ENCODE results near the gene LATS2.

DNA sequence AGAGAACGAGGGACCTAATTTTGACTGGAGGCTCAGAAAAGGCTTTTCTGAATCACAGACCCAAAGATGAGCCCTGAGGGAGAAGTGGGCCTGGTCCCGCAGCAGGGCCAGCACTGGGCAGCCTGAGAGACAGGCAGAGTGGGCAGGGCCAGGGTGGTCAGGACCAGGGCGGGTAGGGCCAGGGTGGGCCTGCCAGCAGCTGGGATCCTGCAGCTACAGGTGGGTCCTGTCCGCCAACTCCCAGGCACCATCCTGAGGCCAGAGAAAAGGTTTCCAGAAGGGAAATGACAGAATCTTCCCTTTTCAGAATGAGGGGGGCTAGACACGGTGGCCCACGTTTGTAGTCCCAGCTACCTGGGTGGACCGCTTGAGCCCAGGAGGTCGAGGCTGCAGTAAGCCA, 23.7 kb downstream of the LATS2 start:
- TF ChIP-seq POLR2AphosphoS5 (IDR thresholded peaks at IDR 0.05) (no peak), POLR2A (IDR thresholded peaks at IDR 0.05) (no peak)
- TF ChIP-seq, protein P1, sequence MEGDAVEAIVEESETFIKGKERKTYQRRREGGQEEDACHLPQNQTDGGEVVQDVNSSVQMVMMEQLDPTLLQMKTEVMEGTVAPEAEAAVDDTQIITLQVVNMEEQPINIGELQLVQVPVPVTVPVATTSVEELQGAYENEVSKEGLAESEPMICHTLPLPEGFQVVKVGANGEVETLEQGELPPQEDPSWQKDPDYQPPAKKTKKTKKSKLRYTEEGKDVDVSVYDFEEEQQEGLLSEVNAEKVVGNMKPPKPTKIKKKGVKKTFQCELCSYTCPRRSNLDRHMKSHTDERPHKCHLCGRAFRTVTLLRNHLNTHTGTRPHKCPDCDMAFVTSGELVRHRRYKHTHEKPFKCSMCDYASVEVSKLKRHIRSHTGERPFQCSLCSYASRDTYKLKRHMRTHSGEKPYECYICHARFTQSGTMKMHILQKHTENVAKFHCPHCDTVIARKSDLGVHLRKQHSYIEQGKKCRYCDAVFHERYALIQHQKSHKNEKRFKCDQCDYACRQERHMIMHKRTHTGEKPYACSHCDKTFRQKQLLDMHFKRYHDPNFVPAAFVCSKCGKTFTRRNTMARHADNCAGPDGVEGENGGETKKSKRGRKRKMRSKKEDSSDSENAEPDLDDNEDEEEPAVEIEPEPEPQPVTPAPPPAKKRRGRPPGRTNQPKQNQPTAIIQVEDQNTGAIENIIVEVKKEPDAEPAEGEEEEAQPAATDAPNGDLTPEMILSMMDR (IDR thresholded peaks at IDR 0.05 in 8 of 11, conservative IDR thresholded peaks at IDR 0.05 in 3 of 11), result no peak
